GM23338 (cell line): Measurements from ENCODE around the gene LIME1. TPM values are rescaled to one million over a fixed set of nuclear protein-coding genes. Genes with fewer than 3 reads are reported as not detected.
A peak's percentile ranks its signal among the peaks of the same experiment; 100 is the strongest.

Source experiments
- ATAC-seq: fragments of 200-7000 bp; cut with Tn5 transposase; 3 replicates; pipeline ENCODE4 v1.9.1; 2020
- DNase-seq: peaks from one replicate; pipeline ENCODE4 v3.0.0-alpha.2; 2015; ENCODE audit warnings: low spot score
- H2AFZ ChIP-seq: fragments of 200-600 bp; sonication (generic); 2 replicates; pipeline ENCODE4 v1.8.0; 2016; ENCODE audit warnings: antibody characterized with exemption, mild to moderate bottlenecking, moderate library complexity
- H3F3A ChIP-seq: fragments of 200-600 bp; sonication (generic); replicated peaks from 2 replicates; pipeline ENCODE4 v1.8.0; 2017; ENCODE audit warnings: antibody characterized with exemption, mixed run types, low read depth
- H3K27ac ChIP-seq: fragments of 200-600 bp; sonication (generic); 2 replicates; pipeline ENCODE4 v1.6.1; 2016; ENCODE audit warnings: low read depth
- H3K27me3 ChIP-seq: fragments of 200-600 bp; sonication (generic); 2 replicates; pipeline ENCODE4 v1.8.0; 2016; ENCODE audit warnings: mild to moderate bottlenecking, mixed run types, moderate library complexity; ENCODE audit not compliant: insufficient read depth
- H3K36me3 ChIP-seq: fragments of 200-600 bp; sonication (generic); 2 replicates; pipeline ENCODE4 v1.8.0; 2016; ENCODE audit warnings: mild to moderate bottlenecking; ENCODE audit not compliant: insufficient read depth
- H3K4me1 ChIP-seq: fragments of 200-600 bp; sonication (generic); 2 replicates; pipeline ENCODE4 v1.8.0; 2016; ENCODE audit warnings: mild to moderate bottlenecking, moderate library complexity; ENCODE audit not compliant: insufficient read depth
- H3K4me2 ChIP-seq: fragments of 200-600 bp; sonication (generic); 2 replicates; pipeline ENCODE4 v1.7.1; 2017; ENCODE audit warnings: mixed run types
- H3K4me3 ChIP-seq: fragments of 200-600 bp; sonication (generic); 2 replicates; pipeline ENCODE4 v1.6.1; 2016; ENCODE audit warnings: mixed run types
- H3K79me2 ChIP-seq: fragments of 200-600 bp; sonication (generic); replicated peaks from 2 replicates; pipeline ENCODE4 v1.8.0; 2017; ENCODE audit warnings: mild to moderate bottlenecking; ENCODE audit not compliant: insufficient read depth
- H3K9me2 ChIP-seq: fragments of 200-600 bp; sonication (generic); 2 replicates; pipeline ENCODE4 v1.8.0; 2017; ENCODE audit not compliant: insufficient read depth
- H4K20me1 ChIP-seq: fragments of 200-600 bp; sonication (generic); replicated peaks from 2 replicates; pipeline ENCODE4 v1.8.0; 2017; ENCODE audit warnings: mild to moderate bottlenecking; ENCODE audit not compliant: insufficient read depth
- H3K27ac Mint-ChIP-seq: 2 replicates; pipeline ENCODE4 v1.8.0; 2020; ENCODE audit warnings: inconsistent platforms, mild to moderate bottlenecking, moderate library complexity, mixed read lengths
- H3K27me3 Mint-ChIP-seq: 3 replicates; pipeline ENCODE4 v1.8.0; 2022; ENCODE audit warnings: low read depth, mild to moderate bottlenecking, moderate library complexity, mixed read lengths, inconsistent platforms; ENCODE audit not compliant: insufficient read depth, poor library complexity
- H3K36me3 Mint-ChIP-seq: 3 replicates; pipeline ENCODE4 v1.8.0; 2021; ENCODE audit warnings: low read depth, mild to moderate bottlenecking, inconsistent platforms, moderate library complexity, mixed read lengths
- H3K4me1 Mint-ChIP-seq: 3 replicates; pipeline ENCODE4 v1.8.0; 2020; ENCODE audit warnings: mild to moderate bottlenecking, inconsistent platforms, mixed read lengths
- H3K4me3 Mint-ChIP-seq: 3 replicates; pipeline ENCODE4 v1.8.0; 2021; ENCODE audit warnings: moderate library complexity, mild to moderate bottlenecking, inconsistent platforms, mixed read lengths
- H3K9me3 Mint-ChIP-seq: 3 replicates; pipeline ENCODE4 v1.8.0; 2020; ENCODE audit warnings: moderate library complexity, mild to moderate bottlenecking, inconsistent platforms, mixed read lengths
- CREB1 ChIP-seq: fragments of 250-450 bp; sonication (Bioruptor Pico); IDR thresholded peaks from 2 replicates; pipeline ENCODE4 v1.5.0; 2020; ENCODE audit warnings: low read depth, mild to moderate bottlenecking, moderate library complexity
- CTCF ChIP-seq, 2 experiments: fragments of 200-600 bp in 1 of 2; sonication (generic) in 1 of 2; conservative IDR thresholded peaks; 2 replicates each; pipeline versions ENCODE4 v1.5.1 to v1.6.1; 2016 to 2017; ENCODE audit warnings: antibody characterized with exemption in 2 of 2, low read depth in 2 of 2, mild to moderate bottlenecking in 2 of 2, moderate library complexity in 1 of 2
- ETS1 ChIP-seq: IDR thresholded peaks from 2 replicates; pipeline ENCODE4 v1.6.1; 2016; ENCODE audit warnings: antibody characterized with exemption
- EZH2 ChIP-seq: fragments of 200-600 bp; sonication (generic); IDR thresholded peaks from one replicate; pipeline ENCODE4 v1.8.0; 2017; ENCODE audit warnings: antibody characterized with exemption, mild to moderate bottlenecking, low read depth; ENCODE audit not compliant: unreplicated experiment
- EZH2phosphoT487 ChIP-seq: fragments of 200-600 bp; sonication (generic); IDR thresholded peaks from one replicate; pipeline ENCODE4 v1.8.1; 2018; ENCODE audit warnings: antibody characterized with exemption; ENCODE audit not compliant: unreplicated experiment
- JUNB ChIP-seq: IDR thresholded peaks from one replicate; pipeline ENCODE4 v1.6.1; 2016; ENCODE audit warnings: antibody characterized with exemption; ENCODE audit not compliant: unreplicated experiment
- NANOG ChIP-seq: IDR thresholded peaks from 2 replicates; pipeline ENCODE4 v1.6.1; 2016; ENCODE audit warnings: antibody characterized with exemption, borderline replicate concordance
- POLR2AphosphoS5 ChIP-seq: IDR thresholded peaks from 2 replicates; pipeline ENCODE4 v1.6.1; 2016; ENCODE audit warnings: antibody characterized with exemption, low read depth
- REST ChIP-seq: IDR thresholded peaks from one replicate; pipeline ENCODE4 v1.6.1; 2018; ENCODE audit warnings: antibody characterized with exemption; ENCODE audit not compliant: unreplicated experiment
- STAT1 ChIP-seq: IDR thresholded peaks from one replicate; pipeline ENCODE4 v1.6.1; 2016; ENCODE audit warnings: antibody characterized with exemption; ENCODE audit not compliant: unreplicated experiment
- ZNF114 ChIP-seq: fragments of 250-450 bp; sonication (Bioruptor Pico); IDR thresholded peaks from 2 replicates; pipeline ENCODE4 v1.5.0; 2020; ENCODE audit warnings: mild to moderate bottlenecking, moderate library complexity
- ZNF331 ChIP-seq: fragments of 250-450 bp; sonication (Bioruptor Pico); IDR thresholded peaks from 2 replicates; pipeline ENCODE4 v1.5.0; 2020; ENCODE audit warnings: low read depth, mild to moderate bottlenecking, moderate library complexity
- ZNF462 ChIP-seq: fragments of 250-450 bp; sonication (Bioruptor Pico); IDR thresholded peaks from 2 replicates; pipeline ENCODE4 v1.5.0; 2020; ENCODE audit warnings: mild to moderate bottlenecking, moderate library complexity
- polyA plus RNA-seq: library from polyadenylated mRNA; unstranded; fragments of >200 nt; fragmentation: Nextera tagmentation; extraction: Ambion mirVana; gene quantifications from 2 replicates; pipeline ENCODE4 v1.2.1, GENCODE V29; 2016
- total RNA-seq: library from RNA; depleted of rRNA; stranded (reverse); fragments of >200 nt; shearing (Covaris generic); gene quantifications from 2 replicates; pipeline ENCODE4 v1.2.3, GENCODE V29; 2014

The LIME1 gene
- total and polyA plus RNA-seq, 2 experiments from 2014 or later, result 4.7 to 12.2 TPM

GRCh38 chr20:63709149-63709527 lies 27.3 kb upstream of the LIME1 start:
- H3K27me3 Mint-ChIP-seq, result peaks cover 12% of the 10 kb centered on the region
- peaks cover 54% of the 10 kb centered on the region for H3K36me3 Mint-ChIP-seq
- Histone ChIP-seq H4K20me1 (peaks cover 14% of the 10 kb centered on the region), H3K27me3 (no peaks in the 10 kb centered on the region), H3F3A (peaks cover 11% of the 10 kb centered on the region; the same call in 1 of the 2 replicates), H3K27ac (no peak overlapping the region), H3K4me1 (no peaks in the 10 kb centered on the region; the same call in 1 of the 2 replicates), H3K79me2 (peaks cover 65% of the 10 kb centered on the region), H2AFZ (no peak overlapping the region), H3K4me3 (peak overlapping the region; percentile 85), H3K4me2 (peak overlapping the region; percentile 93), H3K9me2 (no peaks in the 10 kb centered on the region), H3K36me3 (peaks cover 4% of the 10 kb centered on the region; the same call in 1 of the 2 replicates)
- H3K4me3 Mint-ChIP-seq, result peak overlapping the region; percentile 87
- DNase-seq (no peak), ATAC-seq (no peak)
- no peak overlapping the region for H3K27ac Mint-ChIP-seq
- TF ChIP-seq POLR2AphosphoS5 (no peak), STAT1 (no peak), REST (no peak), CREB1 (no peak), ZNF331 (CRISPR knock-in tag) (no peak), CTCF (conservative IDR thresholded peaks at IDR 0.05; ENCODE audit: low read depth in 2 of 2) (no peak), ZNF462 (CRISPR knock-in tag) (no peak), NANOG (no peak), ETS1 (no peak), JUNB (no peak), EZH2 (no peak), EZH2phosphoT487 (no peak), ZNF114 (CRISPR knock-in tag) (no peak)
- H3K4me1 Mint-ChIP-seq, result peaks cover 10% of the 10 kb centered on the region
- no peaks in the 10 kb centered on the region for H3K9me3 Mint-ChIP-seq
